ENCODE data around the gene PGC. TPM values are rescaled to one million over a fixed set of nuclear protein-coding genes. Genes with fewer than 3 reads are reported as not detected.

PGC gene
- total and polyA plus RNA-seq, 9 of the 15 experiments (the other 6 are each of a cell fraction or from before 2014, with no cell fraction given), result 0.17 to 0.40 TPM; not detected in 7

- TF ChIP-seq, protein P1, sequence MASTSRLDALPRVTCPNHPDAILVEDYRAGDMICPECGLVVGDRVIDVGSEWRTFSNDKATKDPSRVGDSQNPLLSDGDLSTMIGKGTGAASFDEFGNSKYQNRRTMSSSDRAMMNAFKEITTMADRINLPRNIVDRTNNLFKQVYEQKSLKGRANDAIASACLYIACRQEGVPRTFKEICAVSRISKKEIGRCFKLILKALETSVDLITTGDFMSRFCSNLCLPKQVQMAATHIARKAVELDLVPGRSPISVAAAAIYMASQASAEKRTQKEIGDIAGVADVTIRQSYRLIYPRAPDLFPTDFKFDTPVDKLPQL (IDR thresholded peaks at IDR 0.05; ENCODE audit: extremely low read depth, insufficient read length), result no peak
- TF ChIP-seq NFXL1 (CRISPR knock-in tag; IDR thresholded peaks at IDR 0.05), result no peak
- no peak for TF ChIP-seq ZNF224 (CRISPR knock-in tag; IDR thresholded peaks at IDR 0.05)
- no peak for TF ChIP-seq TSC22D4 (tag; IDR thresholded peaks at IDR 0.05)
- 0 out of 2 replicates have a peak, but pooled peaks have one; percentile 41 for TF ChIP-seq KAT7 (CRISPR knock-in tag; IDR thresholded peaks at IDR 0.05; ENCODE audit: borderline replicate concordance)
- TF ChIP-seq ZNF511 (CRISPR knock-in tag; IDR thresholded peaks at IDR 0.05), result 0 out of 2 replicates have a peak, but pooled peaks have one; percentile 57
- TF ChIP-seq NONO (IDR thresholded peaks at IDR 0.05; ENCODE audit: low read depth in 2 of 2, low read length in 1 of 2), result peak in 1 of 2 experiments; percentile 75; a peak in 1 of 4 replicates
- TF ChIP-seq MXI1 (IDR thresholded peaks at IDR 0.05; ENCODE audit: low read depth, low read length), result 0 out of 2 replicates have a peak, but pooled peaks have one; percentile 39
- TF ChIP-seq SRF (CRISPR knock-in tag; IDR thresholded peaks at IDR 0.05), result peak in 1 of 2 experiments; percentile 52; a peak in 1 of 4 replicates
- no peak for TF ChIP-seq ZNF707 (CRISPR knock-in tag; conservative IDR thresholded peaks at IDR 0.05)
- no peak for TF ChIP-seq ZNF232 (CRISPR knock-in tag; IDR thresholded peaks at IDR 0.05)
- TF ChIP-seq HDAC6 (IDR thresholded peaks at IDR 0.05; ENCODE audit: low read depth, low read length), result no peak
- peak; percentile 81 for TF ChIP-seq POU5F1 (IDR thresholded peaks at IDR 0.05; ENCODE audit: borderline replicate concordance, low read depth, low read length, partially characterized antibody)
- TF ChIP-seq RBM34 (IDR thresholded peaks at IDR 0.05; ENCODE audit: borderline replicate concordance, insufficient read depth, low read length), result no peak
- no peak for TF ChIP-seq NR2F6 (CRISPR knock-in tag; IDR thresholded peaks at IDR 0.05)
- TF ChIP-seq FOXP4 (CRISPR knock-in tag; IDR thresholded peaks at IDR 0.05; ENCODE audit: borderline replicate concordance), result no peak
- TF ChIP-seq CTCFL (IDR thresholded peaks at IDR 0.05; ENCODE audit: borderline replicate concordance, insufficient read depth, low read depth, low read length, poor library complexity, severe bottlenecking), result peak; percentile 99
- peak; percentile 66; the same call in 1 of the 2 replicates for TF ChIP-seq ZBTB1 (CRISPR knock-in tag; IDR thresholded peaks at IDR 0.05; ENCODE audit: borderline replicate concordance, low read depth)
- no peak for TF ChIP-seq ZNF23 (CRISPR knock-in tag; IDR thresholded peaks at IDR 0.05)
- TF ChIP-seq CHD1 (IDR thresholded peaks at IDR 0.05; ENCODE audit: low read length), result no peak
- TF ChIP-seq ZKSCAN1 (IDR thresholded peaks at IDR 0.05; ENCODE audit: low read depth, low read length), result 0 out of 2 replicates have a peak, but pooled peaks have one; percentile 18
Measured at GRCh38 chr6:41735427-41736185, 11.6 kb downstream of the PGC start, which contains the start of gene TFEB (continued).
